ENCODE measurements around the gene KCTD16.

DNA sequence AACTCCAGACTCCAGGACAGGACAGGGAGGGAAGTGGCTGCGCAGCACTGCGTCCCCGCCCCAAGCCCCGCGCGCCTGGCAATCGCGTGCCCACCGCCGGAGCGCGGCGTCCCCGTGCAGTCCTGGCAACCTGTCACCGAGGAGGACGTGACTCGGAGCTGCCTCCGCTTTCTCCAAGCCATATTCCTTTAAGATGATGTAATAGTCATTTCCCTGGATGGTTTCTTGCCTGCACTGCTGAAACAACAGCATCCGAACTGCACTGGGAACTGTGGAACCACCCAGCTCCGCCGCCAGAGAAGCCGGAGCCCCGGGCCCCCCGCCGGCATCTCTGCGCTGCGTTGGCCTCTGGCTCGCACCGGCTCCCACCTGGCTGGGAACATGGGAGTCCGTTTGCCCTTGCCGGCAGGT, 34.5 kb downstream of the KCTD16 start:
- TF ChIP-seq, protein P1, sequence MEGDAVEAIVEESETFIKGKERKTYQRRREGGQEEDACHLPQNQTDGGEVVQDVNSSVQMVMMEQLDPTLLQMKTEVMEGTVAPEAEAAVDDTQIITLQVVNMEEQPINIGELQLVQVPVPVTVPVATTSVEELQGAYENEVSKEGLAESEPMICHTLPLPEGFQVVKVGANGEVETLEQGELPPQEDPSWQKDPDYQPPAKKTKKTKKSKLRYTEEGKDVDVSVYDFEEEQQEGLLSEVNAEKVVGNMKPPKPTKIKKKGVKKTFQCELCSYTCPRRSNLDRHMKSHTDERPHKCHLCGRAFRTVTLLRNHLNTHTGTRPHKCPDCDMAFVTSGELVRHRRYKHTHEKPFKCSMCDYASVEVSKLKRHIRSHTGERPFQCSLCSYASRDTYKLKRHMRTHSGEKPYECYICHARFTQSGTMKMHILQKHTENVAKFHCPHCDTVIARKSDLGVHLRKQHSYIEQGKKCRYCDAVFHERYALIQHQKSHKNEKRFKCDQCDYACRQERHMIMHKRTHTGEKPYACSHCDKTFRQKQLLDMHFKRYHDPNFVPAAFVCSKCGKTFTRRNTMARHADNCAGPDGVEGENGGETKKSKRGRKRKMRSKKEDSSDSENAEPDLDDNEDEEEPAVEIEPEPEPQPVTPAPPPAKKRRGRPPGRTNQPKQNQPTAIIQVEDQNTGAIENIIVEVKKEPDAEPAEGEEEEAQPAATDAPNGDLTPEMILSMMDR (IDR thresholded peaks at IDR 0.05 in 2 of 3, conservative IDR thresholded peaks at IDR 0.05 in 1 of 3; ENCODE audit: borderline replicate concordance in 1 of 3, insufficient read depth in 1 of 3, low read depth in 2 of 3, low read length in 2 of 3), result no peak
- TF ChIP-seq, protein P2, sequence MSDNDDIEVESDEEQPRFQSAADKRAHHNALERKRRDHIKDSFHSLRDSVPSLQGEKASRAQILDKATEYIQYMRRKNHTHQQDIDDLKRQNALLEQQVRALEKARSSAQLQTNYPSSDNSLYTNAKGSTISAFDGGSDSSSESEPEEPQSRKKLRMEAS (IDR thresholded peaks at IDR 0.05), result no peak
- TF ChIP-seq YY1 (IDR thresholded peaks at IDR 0.05; ENCODE audit: extremely low read depth, insufficient replicate concordance, low read depth, low read length) (no peak), POLR2A (IDR thresholded peaks at IDR 0.05; ENCODE audit: borderline replicate concordance, extremely low read depth, insufficient read depth, insufficient read length) (no peak), RAD21 (IDR thresholded peaks at IDR 0.05; ENCODE audit: low read depth) (no peak), EZH2 (IDR thresholded peaks at IDR 0.05) (no peak)

All from HCT116 (cell line).